ENCODE data around the gene SLC18A3.

Gene SLC18A3

DNA sequence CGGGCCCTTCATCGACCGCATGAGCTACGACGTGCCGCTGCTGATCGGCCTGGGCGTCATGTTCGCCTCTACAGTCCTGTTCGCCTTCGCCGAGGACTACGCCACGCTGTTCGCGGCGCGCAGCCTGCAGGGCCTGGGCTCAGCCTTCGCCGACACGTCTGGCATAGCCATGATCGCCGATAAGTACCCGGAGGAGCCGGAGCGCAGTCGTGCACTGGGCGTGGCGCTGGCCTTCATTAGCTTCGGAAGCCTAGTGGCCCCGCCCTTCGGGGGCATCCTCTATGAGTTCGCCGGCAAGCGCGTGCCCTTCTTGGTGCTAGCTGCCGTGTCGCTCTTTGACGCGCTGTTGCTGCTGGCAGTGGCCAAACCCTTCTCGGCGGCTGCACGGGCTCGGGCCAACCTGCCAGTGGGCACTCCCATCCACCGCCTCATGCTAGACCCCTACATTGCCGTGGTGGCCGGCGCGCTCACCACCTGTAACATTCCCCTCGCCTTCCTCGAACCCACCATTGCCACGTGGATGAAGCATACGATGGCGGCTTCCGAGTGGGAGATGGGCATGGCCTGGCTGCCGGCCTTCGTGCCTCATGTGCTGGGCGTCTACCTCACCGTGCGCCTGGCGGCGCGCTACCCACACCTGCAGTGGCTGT lies 1.2 kb downstream of the SLC18A3 start:
- no peak for DNase-seq (ENCODE audit: extremely low read depth in 1 of 2, low read depth in 1 of 2)

DNA sequence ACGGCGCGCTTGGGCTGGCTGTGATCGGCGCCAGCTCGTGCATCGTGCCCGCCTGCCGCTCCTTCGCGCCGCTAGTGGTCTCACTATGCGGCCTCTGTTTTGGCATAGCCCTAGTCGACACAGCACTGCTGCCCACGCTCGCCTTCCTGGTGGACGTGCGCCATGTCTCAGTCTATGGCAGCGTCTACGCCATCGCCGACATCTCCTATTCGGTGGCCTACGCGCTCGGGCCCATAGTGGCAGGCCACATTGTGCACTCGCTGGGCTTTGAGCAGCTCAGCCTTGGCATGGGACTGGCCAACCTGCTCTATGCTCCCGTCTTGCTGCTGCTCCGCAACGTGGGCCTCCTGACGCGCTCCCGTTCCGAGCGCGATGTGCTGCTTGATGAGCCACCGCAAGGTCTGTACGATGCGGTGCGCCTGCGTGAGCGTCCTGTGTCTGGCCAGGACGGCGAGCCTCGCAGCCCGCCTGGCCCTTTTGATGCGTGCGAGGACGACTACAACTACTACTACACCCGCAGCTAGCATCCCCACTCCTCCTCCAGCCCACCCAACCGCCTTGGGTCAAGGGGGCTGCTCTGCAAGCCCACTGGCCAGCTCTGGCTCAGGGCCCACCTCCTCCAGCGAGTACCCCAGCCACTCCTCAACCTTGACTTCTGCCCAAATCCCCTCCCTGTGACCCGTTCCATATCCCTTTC lies 1.9 kb downstream of the SLC18A3 start:
- no peak for DNase-seq (ENCODE audit: extremely low read depth in 1 of 2, low read depth in 1 of 2)

DNA sequence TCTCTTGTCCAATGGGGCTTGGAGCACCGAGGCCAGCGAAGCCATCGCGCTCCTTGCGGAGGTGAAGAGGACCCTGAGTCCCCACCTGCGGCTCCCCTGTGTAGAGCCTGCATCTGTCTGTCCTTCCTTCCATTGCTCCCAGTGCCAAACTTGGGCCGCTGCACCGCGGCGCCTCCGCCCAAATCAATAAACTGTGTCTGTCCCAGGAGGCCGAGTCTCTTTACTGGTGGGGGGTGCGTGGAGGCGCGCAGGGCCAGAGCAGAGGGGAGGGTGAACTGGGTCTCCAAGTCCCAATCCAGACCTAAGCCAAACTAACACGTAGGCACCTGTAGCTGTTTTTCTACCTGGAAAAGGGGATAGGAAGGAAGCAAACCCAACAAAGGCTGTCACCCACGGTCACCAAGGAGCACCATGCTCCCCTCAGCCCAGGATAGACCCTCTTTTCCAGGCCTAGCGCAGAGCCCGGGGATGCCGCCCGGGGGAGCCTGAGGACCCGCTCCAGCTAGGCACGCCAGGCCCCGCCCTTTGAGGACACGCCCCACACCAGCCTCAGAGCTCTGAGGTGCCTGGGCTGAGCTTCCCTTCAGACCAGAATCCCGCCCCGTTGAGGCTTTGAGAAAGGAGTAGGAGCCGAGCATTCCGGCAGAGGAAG lies 2.5 kb downstream of the SLC18A3 start:
- peak in 1 of 2 donors; percentile 6 for DNase-seq (ENCODE audit: extremely low read depth in 1 of 2, low read depth in 1 of 2)

DNA sequence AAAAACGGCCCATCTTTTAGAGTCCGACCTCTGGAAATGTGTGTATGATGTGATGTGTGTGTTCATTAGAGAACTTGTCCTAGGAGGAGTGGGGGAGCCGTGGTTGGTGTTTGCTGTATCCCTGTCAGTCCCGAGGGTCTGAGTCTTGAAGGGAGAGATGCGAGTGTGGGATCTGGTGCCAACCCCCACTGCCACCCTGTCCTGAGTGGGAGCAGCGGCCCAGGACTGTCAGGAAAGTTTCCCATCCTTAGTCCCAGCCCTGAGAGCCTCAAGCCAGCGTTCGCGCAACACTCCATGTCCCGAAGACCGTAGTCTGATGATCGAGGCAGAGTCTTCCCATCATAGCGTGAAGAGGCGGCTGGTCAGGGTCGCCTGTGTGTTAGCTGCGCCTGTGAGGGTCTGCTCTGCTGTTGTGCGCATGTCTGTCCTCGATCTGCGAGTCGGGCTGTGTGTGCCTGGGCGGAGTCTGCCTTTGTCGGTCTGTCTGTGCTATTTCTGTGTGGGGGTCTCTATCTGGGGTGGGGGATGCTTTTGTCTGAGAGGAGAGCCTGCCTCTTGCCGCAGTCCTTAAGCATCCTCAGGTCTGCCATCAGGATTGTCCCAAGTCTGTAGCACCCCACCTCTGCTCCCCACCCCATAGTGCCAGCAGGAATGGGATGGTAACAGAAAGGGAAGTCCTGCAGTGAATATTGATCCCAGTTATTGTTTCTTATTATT lies 3.2 kb downstream of the SLC18A3 start:
- DNase-seq (ENCODE audit: extremely low read depth in 1 of 2, low read depth in 1 of 2), result no peak

DNA sequence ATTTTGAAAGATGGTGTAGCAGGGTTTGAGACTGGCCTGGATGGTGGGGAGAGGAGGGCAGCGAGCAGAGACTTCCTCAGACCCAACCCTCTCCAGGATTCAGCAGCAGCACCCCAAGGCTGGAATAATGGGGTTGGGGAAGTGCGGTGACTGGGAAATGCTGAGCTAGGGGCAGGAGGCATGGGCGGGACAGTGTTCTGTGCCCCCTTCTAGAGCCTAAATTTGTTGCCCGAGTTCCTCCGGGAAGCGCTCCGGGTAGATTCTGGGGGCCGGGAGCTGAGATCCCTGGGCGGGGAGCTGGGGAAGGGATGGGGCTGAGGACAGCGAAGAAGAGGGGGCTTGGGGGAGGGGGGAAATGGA lies 3.8 kb downstream of the SLC18A3 start, which contains the start of gene CHAT:
Gene CHAT, plus strand, starts transcription at position 156 of the 360 bp plus-strand sequence. Its CDS starts 153 bp downstream, at position 309.
- no peak for DNase-seq (ENCODE audit: extremely low read depth in 1 of 2, low read depth in 1 of 2)

DNA sequence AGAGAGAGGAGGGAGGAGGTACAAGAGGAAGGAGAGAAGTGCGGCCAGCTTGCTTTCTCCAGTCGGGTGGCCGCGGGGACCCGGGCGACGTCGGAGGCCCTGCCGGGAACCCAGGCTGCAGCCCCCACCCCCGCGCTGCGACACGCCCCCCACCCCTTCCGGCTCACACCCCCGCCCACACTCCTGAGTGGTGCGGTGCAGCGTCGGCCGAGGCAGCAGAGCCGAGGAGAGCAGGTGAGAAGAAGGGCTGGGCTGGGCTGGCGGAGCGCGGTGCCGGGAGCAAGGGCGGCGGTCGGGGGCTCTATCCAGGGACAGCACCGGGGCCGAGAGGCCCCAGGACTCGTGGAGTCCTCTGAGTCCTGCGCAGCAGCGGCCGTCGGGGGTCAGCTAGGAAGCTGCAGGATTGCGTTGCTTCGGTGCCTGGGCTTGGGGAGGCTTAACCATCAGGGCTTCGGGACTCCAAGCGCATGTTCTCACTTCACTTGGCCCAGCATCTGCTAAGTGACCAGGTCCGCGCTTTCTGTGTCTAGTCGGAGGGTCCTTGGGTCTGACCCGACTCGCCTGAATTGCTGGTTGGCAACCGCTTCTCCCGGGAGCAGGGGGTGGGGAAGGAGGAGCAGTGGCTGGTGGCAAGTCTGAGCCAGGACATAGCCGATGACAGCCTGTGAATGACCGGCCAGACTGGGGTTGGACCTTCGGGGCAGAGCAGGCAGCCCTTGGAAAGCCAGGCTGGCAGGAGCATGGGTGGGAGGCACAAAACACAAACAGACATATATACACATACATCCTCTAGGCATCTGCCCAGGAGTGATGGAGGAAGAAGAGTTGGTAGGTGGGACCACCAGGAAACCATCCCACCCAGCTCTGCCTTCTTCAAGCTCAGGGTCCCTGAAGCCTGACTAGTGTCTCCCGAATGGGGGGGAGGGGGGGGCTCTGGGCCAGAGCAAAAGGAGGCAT lies 4.4 kb downstream of the SLC18A3 start:
- DNase-seq (ENCODE audit: extremely low read depth in 1 of 2, low read depth in 1 of 2), result no peak

DNA sequence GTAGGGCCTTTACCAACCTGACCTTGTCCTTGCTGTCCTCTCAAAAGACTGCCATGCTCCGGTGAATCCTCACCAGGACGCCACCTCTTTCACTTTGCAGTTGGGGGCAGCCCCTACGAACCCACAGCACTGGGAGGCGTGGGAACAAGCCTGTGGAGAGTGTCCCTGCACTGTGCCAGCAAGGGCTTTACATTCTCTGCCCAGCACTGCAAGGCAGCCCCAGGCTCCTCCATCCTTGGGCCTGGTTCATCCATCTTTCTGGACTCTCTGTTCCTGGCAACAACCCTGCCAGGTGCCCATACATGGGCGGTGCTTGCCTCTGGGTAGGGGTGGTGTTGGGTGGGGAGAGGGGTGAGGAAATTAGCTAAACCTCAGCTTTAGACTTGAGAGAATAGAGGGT lies 5.1 kb downstream of the SLC18A3 start:
- no peak for DNase-seq (ENCODE audit: extremely low read depth in 1 of 2, low read depth in 1 of 2)

DNA sequence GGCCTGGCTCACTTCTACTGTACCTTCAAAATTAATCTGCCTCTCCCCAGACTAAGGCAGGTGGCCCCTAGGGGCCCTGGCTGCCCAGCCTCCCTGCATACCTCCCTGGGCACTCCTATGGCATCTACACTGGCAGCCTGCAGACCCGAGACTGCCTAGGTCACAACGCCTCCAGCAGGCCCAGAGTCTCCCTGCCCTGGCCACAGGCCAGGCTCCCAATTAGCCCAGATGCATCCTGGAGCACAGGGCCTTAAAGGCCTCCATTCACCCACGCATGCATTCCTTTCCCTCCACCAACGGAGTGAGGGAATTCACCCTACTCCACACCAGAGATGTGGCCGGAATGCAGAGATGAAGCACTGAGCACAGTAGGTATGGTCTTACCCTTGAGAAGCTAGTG lies 5.6 kb downstream of the SLC18A3 start:
- DNase-seq (ENCODE audit: extremely low read depth in 1 of 2, low read depth in 1 of 2), result no peak

DNA sequence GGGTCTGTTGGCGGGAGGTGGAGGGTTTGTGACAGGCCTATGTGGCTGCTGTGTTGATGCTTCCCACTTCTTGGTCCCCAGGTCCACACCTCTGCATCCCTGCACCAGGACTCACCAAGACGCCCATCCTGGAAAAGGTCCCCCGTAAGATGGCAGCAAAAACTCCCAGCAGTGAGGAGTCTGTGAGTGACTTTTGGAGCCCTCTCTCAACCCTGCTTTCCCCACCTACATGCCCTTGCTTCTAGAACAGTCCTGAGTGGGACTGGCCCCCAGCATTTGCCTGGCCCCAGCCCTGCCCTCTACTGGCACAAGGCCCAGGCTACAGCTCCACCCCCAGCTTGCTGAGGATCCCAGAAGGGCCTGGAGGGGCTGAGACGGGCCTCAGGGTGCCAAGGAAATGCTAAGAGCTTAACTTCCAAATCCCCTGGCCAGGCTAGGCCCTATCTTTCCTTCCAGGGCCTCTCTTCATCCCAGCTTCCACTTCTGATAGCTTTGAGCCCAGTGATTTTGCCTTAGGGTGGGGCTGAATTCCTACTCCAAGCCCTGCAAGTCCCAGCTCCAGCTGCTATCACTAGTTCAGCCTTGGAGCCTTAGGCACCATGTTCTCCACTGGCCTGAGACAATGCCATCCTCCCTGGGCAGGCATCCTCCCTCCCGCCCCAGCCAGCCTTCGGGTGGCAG lies 6.5 kb downstream of the SLC18A3 start:
- no peak for DNase-seq (ENCODE audit: extremely low read depth in 1 of 2, low read depth in 1 of 2)

DNA sequence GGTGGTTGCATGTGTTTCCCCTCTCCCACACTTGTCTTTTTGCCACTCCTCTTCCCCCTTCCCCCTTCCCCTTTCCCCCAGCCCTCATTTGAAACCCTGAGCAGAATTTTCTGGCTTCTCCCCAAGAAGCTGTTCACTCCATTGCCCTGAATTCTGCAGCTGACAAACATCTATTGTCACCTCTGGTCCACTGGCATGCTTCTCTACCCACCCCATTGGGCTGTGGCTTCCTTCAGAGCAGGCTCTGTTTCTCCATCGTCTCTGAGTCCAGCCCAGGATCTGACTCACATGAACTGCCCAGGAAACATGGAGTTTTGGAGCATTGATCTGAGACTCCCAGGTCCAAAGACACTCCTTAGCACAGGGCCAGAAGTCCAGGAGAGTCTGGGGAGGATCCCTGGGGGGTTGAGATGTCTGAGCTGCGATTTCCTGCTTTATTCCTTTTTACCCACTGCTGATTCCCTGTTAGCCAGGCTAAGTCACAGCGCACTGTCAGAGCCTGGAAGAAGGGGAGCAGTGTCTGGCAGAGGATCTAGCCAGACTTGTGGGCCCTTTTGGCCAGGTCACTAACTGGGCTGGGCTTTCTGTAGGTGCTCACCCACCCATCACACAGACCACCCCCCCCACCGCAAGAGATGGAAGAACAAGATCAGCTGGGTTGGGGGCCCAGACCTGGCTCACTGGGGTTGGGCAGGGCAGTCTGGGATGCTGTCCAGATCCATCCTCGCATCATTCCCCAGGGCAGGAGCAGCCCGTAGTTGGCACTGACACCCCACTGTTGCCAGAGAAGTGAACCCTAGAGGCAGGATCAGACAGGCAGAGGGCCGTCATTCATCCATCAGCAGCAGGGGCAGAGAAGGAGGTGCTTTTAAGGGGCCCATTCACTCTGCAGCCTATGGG lies 7.3 kb downstream of the SLC18A3 start:
- no peak for DNase-seq (ENCODE audit: extremely low read depth in 1 of 2, low read depth in 1 of 2)

DNA sequence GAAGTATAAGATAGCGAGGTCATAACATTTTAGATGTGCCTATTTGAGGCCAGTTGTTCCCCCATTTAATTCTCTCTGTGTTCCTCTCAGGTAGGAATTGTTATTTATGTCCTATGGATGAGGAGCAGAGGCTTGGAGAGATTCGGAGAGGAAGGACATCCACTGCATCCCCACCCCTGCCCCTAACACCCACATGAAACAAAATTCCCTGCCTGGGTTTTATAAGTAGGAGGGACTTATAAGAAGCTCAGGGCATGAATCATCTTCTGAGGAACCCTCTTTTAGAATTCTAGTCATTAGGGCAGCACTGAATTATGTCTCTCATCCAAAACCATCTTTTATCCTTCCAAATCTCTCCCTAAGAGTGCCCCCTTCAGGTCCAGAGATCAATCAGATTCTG lies 8.7 kb downstream of the SLC18A3 start:
- DNase-seq (ENCODE audit: extremely low read depth in 1 of 2, low read depth in 1 of 2), result no peak

DNA sequence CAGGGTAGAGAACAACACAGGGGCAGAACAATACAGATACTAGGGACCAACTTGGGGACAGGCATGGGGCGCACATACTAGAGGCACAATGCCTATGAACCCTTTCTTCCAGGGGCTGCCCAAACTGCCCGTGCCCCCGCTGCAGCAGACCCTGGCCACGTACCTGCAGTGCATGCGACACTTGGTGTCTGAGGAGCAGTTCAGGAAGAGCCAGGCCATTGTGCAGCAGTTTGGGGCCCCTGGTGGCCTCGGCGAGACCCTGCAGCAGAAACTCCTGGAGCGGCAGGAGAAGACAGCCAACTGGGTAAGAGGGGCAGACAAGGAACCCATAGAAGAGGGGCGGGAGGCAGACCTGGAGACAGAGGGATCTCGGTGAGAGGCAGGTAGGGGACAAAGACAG lies 9.5 kb downstream of the SLC18A3 start:
- DNase-seq (ENCODE audit: extremely low read depth in 1 of 2, low read depth in 1 of 2), result no peak

DNA sequence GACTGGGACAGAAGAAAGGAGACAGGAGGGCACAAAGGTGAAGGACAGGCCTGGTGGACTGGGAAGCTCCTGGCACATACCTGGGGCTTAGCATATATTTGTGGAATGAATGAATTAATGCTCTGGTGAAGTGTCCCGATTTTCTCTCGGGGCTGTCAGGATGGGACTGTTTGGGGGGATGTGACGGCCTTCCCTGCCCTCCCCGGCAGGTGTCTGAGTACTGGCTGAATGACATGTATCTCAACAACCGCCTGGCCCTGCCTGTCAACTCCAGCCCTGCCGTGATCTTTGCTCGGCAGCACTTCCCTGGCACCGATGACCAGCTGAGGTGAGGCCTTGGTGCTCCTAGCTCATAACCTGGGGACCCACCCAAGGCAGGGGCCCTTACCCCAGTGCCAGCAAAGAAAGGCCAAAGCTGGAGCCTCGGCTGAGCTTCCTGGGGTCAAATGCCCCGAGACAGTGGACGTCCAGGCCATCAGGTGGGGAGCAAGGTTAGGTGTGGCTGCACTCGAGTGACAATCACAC lies 10.2 kb downstream of the SLC18A3 start:
- no peak for DNase-seq (ENCODE audit: extremely low read depth in 1 of 2, low read depth in 1 of 2)

DNA sequence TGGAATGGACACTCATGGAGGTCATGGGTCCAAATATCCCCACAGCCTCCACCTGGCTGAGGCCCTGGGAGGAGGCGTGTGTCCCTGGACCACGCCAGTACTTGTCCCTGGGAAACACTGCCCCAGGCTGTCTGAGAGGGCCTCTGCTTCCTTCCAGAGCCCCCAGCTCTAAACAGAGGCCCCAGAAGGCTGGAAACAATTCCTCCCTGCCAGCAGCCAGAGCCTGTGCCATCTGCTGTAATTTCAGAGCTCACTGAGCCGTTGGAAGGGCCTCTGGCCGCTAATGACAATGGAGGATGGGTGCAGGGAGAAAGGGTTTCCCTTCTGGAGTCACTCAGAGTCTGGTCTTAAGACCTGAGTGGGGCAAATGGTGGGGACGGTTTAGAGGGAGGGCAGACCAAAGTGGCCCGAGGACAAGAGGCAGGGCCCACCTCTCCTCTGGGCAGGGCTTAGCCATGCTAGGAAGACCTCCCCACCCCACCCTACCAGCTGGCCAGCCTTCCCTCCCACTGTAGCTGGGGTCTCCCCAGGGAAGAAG lies 10.8 kb downstream of the SLC18A3 start:
- no peak for DNase-seq (ENCODE audit: extremely low read depth in 1 of 2, low read depth in 1 of 2)

DNA sequence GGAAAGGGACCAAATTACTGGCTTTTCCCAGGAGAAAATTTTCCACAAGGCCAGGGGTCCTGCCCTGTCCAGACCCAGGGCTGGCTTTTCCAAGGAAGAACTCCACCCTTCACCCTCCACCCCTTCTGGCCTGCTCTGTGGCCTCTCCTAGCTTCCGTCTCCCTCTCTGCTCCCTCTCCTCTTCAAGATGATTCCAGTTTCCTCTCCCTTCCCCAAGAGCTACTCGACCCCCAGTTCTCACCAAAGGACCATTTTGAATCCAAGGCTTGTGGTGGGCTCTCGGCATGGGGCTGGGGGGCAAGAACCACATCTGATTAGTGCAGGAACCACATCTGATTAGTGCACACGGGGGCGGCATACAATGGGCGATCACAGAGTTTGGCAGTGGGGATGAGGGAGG lies 11.5 kb downstream of the SLC18A3 start:
- no peak for DNase-seq (ENCODE audit: extremely low read depth in 1 of 2, low read depth in 1 of 2)

DNA sequence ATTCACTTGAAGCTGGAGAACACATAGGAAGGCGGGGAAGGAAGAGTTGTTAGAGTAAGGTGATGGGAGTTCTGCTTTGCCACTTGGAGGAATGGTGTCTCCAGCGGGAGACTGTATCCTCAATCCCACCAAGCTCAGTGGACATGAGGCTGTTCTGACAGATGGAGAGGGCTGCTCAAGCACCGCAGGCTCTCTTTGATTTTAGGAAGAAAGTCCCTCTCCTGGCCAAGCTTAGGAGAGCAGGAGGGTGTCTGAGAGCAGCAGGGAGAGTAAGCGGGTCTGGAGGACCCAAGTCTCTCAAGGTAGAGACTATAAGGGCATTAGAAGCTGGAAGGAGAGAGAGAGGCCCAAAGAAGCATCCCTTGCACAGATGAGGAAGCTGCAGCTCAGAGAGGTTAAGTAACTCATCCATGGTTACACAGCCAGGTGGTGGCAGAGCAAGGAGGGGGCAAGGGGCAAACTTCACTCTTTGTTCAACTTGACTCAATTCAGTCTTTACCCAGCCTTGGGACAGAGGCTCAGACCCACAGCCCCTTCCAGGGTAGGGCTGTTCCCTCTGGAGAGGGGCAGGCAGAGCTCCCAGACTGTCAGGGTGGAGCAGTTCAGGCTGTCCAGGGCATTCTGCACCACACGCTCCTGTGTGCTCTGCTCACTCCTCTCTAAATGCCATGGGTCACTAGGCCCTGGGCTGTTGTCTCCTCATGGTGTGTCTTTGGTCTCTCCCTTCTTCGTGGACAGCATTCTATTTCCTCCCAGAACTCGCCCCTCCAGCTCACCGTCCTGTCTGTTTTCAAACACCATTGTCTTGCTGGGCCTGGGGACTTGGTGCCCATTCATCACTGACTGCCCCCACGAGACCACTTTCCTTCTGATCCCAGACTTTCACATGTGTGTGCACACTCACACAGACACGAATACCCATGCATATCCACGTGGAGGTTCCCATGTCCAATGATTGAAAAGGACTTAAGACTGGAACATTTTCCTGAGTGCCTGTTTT lies 12.6 kb downstream of the SLC18A3 start:
- no peak for DNase-seq (ENCODE audit: extremely low read depth in 1 of 2, low read depth in 1 of 2)

DNA sequence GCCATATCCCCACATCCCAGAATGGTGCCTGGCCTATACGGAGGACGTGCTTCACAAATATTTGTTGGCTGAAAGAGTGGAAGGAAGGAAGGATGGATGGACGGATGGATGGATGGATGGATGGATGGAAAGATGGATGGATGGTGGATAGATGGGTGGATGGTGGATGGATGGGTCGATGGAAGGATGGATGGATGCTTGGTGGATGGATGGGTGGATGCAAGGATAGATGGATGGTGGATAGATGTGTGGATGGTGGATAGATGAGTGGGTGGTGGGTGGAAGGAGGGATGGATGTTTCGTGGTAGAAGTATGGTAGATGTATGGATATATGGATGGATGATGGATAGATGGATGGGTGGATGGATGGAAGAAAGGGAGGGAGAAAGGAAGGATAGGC lies 14.5 kb downstream of the SLC18A3 start:
- no peak for DNase-seq (ENCODE audit: extremely low read depth in 1 of 2, low read depth in 1 of 2)
